EH (cell line): ENCODE measurements around the gene VGLL4.
A peak's percentile ranks its signal among the peaks of the same experiment; 100 is the strongest.
"Not testable (repeated sequence)": the region's sequence is repeated elsewhere in the genome, so short reads cannot be mapped to it uniquely, and the experiment has no call there.

Experiments
- DNase-seq: peaks from one replicate; pipeline ENCODE4 v3.0.0-alpha.2; 2015; ENCODE audit warnings: low read depth

VGLL4 gene

DNA sequence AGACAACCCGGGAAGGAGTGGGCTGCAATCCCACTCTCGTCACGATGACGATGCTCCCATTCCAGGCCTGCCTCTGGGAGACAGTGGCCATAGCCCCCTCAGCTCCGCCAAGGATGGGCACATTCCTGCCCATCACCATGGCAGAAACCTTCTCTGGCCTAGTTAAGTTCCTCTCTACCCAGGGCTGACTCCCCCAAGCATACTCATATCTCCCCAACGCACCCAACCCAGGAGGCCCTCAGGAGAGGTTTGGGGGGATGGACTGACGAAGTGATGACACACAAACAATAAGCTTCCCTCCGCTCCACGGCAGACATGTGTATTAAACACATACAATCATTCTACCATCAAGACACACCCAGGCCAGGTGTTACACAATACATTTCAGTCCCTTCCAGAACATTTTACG is 60.1 kb downstream of the VGLL4 start:
- peak; percentile 34 for DNase-seq

GRCh38 chr3:11583235-11583634 is 60.5 kb downstream of the VGLL4 start:
- peak; percentile 34 for DNase-seq

DNA sequence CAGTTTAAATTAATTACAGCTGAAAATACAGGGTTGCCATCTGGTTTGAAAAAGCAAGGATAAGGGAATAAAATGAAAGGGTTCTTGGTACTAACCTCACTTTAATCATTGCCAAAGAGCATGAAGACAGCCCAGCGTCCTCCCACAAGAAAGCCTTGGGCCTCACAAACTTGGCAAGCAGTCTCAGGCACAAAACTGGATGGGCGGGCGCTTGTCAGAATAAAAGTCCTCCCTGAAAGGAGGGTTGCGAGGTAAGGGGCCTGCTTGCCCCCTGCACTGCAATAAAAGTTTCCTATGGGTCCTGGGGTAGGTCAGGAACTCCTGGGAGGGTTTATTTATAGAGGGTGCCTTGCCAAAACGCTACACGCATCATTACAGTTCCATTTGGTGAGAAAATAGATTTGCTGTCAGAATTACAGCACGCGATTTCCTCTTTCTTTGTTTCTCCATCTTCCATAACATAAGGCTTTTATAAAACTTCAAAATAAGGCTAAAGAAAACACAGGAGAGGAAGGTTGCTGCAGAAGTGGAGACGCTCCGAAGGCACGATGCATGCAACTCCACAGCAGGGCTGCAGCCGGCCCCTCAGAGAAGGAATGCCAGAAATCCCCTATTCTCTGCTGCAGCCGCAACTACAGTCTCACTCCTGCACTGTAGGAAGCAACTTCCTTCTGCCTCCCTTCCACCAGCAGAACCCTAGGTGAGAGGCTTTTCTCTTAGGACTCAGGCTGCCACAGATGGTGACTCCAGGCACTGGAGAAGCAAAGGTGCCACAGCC is 61.3 kb downstream of the VGLL4 start:
- DNase-seq: peak; percentile 91

DNA sequence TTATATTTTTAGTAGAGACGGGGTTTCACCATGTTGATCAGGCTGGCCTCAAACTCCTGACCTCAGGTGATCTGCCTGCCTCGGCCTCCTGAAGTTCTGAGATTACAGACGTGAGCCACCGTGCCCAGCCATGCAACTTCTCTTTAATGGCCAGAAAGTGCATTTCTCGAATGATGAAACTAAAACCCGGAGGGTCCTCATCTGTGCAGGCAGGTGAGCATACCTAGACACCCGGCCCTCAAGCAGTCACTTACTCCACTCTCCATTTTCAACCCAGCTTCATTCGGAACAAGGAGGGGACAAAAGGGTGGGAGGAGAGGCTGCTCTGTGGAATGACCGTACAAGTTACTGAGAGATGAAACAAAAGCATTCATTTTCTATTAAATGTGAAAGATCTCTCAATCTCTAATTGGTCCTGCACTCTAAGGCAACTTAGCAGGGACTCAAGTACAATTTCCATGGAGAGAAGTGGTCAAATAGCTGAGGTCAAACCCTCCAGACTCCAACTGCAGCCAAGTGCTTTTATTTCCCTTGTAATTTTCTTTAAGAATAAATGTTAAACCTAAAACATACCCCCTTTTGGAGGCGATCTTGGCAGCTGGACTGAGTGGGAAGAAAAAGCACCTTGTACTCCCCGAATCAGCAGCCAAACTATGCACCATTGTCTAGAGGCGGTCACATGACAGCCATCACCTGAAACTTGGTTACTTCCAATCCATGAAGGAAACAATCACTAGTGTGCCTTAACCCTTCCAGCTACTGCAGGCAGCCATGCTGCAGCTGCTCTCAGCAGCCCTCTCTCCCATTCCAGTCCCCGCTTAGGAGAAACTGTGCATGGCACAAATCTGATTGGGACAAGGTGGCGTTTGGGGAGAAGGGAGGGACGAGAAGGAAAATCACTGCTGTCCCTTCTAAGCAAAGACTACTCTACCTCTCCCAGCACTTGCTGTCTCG is 62.2 kb downstream of the VGLL4 start:
- DNase-seq: no peak

DNA sequence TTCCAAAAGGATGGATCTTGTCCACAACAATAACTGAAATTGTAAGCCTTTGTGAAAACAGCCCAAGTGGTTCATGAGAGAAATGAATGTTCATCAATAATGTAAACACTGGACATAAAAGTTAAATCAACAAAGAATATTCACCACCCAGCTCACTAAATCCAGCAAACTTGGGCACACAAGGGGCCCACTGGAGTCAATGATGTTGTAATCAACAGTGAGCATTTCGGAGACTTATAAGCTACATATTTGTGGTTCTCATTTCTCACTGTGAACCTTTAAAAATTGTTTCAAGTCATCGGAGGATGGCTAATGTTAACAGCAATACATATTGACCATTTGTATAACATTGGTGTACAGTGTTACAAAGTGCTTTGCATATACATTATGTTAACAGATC is 63.1 kb downstream of the VGLL4 start:
- no peak for DNase-seq

DNA sequence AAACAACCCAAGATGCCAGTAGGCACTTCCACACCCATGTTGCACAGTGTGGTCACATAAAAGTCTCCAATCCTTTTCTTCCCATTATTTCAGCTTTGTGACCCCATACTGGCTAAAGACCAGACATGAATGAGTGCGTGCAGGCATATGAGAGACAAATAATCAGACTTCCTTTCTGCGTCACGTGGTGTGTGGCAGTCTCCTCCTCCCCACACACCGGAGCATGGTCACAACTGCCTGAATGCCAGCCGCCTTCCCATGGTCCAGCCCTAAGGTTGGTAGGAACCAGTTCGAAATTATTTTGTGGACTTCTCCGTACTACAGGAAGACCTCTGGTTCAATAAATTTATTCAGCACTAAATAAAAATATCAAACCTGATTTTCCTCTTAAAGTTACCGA is 65.5 kb downstream of the VGLL4 start:
- no peak for DNase-seq

DNA sequence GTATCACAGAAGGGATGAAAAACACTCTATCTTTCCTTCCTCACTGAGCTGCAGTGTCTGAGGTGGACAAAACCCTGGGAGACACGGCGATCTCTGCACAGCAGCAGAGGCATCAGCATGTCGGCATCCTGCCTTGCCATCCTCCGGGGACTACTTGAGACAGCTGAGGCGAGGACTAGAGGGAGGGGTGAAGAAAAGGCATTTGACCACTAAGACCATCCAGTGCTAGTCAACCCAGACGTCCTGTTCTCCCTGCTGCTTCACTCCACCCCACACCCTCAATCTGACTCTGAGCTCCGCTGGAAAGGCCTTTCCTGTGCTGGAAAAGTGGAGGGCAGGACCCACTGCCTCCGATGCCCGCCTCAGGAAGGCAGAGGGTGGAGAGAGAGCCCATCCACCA is 67.3 kb downstream of the VGLL4 start:
- no peak for DNase-seq

DNA sequence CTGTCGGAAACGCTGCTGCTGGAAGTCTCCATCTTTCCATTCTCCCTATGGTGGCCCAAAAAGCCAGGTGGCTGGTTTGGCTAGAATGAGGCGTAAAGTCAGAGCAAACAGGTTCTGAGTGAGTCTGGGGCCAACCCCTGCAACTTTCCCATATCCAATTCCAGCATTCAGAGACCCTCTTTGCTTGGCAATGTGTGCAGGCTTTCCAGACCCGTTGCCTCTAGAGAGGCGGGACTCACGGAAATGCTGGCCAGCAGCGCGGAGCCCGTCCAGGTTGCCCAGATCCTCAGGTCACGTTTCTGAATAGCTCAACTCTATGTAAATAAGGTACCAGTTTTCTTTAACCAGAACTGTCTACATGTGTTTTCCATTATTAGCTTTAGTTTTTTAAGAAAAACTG is 68.0 kb downstream of the VGLL4 start:
- no peak for DNase-seq

DNA sequence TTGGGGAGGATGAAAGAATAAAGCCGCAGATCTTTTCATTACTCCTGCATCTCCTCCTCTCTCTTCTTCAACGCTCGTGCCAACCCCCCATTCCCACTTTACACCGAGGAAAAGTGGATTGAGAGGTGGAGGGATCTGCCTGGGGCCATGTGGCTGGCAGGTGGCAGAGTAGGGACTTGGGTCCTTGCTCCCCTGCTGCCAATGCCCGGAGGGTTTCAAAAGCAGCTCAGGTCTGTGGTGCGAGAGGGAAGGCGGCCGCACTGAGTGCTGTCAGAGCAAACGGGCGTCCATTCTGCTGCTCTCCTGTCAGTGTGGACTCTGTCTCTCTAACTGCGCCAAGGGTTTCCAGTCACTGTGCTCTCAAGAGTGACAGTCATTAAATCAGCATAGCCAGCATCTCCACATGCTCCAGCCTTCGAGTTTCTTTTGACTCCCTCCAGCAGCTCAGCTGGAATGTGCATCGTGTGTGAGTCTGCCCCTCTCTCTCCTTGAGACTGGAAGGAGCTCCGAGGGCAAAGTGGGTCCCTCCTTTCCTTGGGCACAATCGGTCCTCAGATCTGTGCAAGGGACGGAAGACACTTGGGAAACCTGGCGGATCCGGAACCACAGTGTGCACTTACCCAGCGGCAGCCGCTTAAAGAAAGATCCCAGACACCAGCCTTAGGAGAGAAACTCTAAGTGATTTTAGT is 68.6 kb downstream of the VGLL4 start:
- DNase-seq: no peak

GRCh38 chr3:11572660-11573059 is 71.1 kb downstream of the VGLL4 start:
- not testable (repeated sequence) for DNase-seq

- DNase-seq: peak; percentile 65
These were observed 72.8 kb downstream of the VGLL4 start for GRCh38 chr3:11570789-11571495.

DNA sequence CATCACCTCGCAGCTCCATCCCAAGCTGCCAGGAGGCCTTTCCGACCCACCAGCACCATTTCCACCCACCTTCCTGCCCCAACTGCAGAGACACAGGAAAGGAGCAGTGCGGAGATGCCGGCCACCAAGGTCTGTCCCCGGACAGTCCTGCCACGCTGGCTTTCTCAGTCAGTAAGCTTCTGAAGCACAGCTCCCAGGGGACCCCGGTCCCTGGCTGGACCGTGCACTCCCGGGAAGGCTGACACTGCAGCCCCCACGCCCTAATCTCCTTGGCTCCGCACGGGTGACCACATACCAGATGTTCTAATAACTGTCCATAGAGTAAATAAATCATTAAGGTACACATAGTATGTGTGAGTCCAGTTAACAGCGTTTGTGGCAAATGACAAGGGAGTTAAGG is 73.5 kb downstream of the VGLL4 start:
- DNase-seq: no peak

DNA sequence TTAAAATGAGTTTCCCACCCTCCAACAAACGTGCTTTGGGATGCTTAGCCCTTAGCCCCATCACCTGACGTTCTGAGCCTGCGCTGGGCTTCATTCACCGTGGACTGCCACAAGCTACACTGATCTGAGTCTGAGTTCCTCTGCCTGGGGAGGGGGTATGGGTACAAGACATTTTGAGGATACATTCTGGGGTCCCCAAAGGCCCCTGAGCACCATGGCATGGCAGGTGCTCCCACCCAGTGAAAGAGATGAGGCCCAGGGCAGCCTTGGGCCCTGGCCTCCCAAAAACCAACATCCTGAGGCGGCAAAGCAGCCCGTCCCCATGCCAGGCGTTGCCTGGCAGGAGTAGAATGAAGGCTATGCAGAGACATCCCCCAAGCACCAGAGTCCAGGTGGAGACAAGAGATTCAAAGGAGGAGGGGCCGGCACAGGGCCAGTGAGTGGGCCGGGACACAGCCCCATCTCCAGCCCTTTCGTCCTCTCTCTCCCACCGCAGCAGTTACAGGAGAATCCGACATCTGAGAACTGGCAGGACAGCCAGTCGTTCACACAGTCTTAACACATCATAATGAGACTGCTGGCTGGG is 74.5 kb downstream of the VGLL4 start:
- no peak for DNase-seq

DNA sequence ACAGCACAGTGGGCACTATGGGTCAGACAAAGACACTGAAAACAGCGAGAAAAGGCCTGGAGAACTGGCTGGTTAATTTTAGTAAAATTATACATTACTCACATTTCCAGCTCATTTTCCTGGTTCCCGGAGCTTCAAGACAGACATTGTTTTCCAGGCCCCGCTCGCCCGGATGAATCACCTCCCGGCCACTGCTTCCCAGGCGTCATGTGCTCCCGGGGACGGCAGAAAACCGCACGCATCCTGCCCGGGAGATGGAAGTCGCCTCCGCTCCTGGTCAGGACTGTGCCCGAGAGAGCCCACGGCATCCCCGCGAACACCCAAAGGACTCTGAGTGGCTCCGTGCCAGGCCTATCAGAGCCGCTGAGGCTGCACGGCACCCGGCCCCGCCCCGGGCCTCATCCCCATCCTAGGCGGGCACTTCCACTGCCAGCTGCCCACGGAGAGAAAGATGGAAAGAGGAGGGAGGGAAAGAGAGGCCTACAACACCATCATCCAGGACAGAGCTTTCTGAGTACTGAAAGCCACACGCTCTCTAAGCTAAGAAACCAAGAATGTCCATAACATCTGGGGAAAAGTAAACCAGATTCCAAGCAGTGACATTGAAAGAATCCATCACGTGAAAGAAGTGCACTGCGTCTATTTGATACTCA is 75.1 kb downstream of the VGLL4 start:
- DNase-seq: peak; percentile 98

DNA sequence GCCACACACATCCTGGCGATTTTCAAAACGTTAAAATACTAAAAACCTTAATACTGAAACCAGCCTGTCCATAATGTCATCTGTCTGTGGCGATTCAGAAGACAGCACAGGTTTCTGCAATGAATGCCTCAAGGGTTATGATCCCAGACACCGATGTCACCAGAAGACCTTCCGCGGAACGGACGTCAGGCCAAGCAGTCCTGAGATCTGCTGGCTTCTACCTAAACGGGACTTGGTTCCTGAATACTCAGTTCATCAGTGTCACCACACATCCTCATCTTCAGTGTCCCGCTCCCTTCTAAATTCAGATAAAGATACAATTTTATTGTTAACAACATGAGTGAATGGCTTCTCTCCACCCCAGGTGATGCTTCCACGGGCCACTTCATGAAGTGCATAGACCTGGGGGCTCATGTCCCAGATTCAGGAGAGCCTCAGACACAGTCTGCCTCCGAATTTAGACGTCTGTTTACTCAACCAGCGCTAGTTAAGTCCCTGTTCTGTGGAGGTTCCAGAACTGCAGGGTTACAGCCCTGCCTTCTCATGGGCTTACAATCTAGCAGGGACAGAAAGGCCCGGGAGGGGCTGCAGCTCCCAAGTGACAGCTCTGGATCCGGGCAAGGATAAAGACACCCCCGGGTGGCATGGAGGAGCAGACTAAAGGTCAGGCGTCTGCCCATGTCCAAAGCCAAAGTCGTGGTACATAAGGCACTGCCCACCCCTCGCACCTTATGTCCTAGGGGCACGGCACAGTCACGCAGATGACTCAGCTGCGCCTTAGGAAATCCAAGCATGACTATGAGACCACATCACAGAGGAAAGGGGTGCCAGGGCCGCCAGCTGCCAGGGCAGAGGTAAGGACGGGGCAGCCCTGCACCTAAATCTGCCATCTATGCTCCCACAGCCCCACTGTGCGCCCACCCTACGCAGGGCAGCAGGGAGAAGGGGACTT is 75.9 kb downstream of the VGLL4 start:
- DNase-seq: peak; percentile 89

DNA sequence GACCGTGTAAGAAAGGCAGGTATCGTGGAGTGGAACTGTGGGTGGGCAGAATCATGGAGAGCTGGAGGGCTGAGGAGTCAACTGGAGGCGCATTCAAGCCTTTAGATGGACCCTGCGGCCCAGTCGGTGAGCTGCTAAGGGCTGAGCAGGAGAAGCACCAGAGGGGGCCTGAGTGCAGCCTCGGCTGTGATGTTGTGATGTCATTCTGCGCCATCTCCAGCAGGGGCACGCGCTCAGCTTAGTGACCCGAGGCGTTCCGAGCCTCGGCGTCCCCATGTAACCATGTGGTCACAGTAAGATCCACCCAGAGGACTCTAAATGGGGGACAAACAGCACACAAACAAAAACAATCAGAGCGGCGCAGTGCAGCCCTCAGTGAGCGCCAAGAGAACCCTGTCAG is 76.8 kb downstream of the VGLL4 start:
- DNase-seq: no peak

DNA sequence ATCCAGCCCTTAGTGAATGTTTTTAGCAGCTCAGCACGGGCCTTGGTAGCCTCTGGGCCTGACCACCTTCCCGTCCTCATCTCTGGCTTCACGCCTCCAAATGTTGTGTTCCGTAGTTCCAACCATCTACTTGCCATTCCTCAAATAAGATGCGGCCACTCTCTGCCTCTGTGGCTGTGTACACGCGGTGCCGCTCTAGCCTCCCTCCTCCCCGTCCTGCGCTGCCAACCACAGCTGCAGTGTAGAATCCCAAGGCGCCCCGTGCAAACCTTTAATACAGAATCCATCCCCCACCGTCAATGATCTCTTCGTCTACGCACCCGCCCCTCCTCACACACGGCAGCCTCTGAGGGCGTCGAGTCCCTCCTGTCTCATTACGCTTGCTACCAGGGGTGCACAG is 77.2 kb downstream of the VGLL4 start:
- no peak for DNase-seq

- no peak for DNase-seq
These were observed 77.8 kb downstream of the VGLL4 start for GRCh38 chr3:11565932-11566331.

GRCh38 chr3:11565492-11565891 is 78.2 kb downstream of the VGLL4 start:
- no peak for DNase-seq

DNA sequence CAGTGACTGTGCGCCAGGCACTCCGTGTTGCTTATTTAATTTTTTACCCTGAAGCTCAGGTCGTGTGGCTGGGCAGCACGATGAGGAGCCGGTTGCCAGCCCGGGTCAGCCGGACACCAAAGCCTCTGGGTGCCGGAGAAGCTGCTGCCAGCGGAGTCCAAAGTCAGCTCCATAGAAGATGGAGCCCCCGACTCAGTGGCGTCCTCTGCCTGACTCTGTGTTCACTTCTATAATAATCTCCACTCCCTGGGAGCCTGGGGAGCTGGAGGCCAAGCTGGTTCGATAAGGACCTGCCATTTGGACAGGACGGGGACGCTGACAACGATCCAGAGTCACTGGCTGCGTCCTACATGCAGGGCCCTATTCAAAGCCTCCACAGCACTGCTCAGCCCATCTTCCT is 78.6 kb downstream of the VGLL4 start:
- DNase-seq: no peak
